Subcutaneous adipose tissue (tissue), 4 donors: ENCODE data around the gene HENMT1. TPM values are rescaled to one million over a fixed set of nuclear protein-coding genes. Genes with fewer than 3 reads are reported as not detected.

Source experiments
- total RNA-seq, 4 donors: library from RNA; depleted of rRNA; stranded (reverse); fragments of >200 nt; gene quantifications; one replicate each; pipeline ENCODE4 v1.1.0, GENCODE V29; 2016
- TF ChIP-seq, protein P1 (sequence below): fragments of 450-650 bp; IDR thresholded peaks from one replicate; pipeline ENCODE4 v1.5.1; 2016; ENCODE audit warnings: low read depth, mild to moderate bottlenecking, control low read depth, antibody characterized with exemption, moderate library complexity

The HENMT1 gene
- total RNA-seq, 4 donors from 2014 or later = 3.3 to 8.7 (median 6.2) TPM

DNA sequence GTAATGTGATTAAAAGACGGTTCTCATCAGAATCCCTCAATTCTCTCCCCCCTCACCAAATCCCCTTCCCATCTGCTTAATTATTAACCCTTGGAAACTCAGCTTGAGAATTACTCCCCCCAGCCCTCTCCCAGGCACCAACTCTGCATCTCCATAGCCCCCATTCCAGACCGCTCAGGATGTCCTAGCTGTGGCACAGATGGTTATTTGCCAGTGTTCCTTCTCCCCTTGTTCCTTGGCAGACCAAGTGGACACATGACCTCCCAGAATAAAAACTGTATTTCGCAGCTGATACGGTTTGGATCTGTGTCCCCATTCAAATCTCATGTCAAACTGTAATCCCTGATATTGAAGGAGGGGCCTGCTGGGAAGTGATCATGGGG is 14.6 kb downstream of the HENMT1 start:
- TF ChIP-seq, protein P1, sequence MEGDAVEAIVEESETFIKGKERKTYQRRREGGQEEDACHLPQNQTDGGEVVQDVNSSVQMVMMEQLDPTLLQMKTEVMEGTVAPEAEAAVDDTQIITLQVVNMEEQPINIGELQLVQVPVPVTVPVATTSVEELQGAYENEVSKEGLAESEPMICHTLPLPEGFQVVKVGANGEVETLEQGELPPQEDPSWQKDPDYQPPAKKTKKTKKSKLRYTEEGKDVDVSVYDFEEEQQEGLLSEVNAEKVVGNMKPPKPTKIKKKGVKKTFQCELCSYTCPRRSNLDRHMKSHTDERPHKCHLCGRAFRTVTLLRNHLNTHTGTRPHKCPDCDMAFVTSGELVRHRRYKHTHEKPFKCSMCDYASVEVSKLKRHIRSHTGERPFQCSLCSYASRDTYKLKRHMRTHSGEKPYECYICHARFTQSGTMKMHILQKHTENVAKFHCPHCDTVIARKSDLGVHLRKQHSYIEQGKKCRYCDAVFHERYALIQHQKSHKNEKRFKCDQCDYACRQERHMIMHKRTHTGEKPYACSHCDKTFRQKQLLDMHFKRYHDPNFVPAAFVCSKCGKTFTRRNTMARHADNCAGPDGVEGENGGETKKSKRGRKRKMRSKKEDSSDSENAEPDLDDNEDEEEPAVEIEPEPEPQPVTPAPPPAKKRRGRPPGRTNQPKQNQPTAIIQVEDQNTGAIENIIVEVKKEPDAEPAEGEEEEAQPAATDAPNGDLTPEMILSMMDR = no peak

DNA sequence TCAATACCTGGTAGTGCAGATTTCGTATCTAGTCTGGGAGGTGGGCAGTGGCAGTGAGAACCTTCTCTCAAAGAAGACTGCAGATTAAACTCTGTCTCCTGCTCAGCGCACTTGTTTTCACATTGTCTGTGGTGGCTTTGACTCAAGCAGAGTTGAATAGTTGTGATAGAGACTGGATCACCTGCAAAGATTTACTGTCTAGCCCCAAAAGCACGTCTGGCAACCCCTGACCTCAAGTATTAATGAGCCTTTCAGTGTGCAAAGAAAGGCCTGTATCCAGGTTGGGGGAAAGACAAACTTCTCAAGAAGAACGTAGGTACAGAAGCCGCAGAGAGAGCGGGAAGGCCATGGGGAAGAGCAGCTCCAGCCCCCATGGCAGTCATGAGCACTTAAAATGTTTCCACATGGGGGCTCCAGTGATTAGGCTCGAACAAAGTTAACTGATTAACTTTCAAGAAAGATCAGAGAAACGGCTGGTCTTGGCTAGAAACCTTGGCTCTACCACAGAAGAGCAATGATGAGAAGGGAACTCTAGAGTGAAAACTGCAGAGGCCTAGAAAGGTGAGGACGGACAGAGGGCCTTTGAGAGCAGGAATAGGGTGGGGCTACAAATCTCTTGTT is 15.2 kb downstream of the HENMT1 start:
- TF ChIP-seq, protein P1 = no peak

DNA sequence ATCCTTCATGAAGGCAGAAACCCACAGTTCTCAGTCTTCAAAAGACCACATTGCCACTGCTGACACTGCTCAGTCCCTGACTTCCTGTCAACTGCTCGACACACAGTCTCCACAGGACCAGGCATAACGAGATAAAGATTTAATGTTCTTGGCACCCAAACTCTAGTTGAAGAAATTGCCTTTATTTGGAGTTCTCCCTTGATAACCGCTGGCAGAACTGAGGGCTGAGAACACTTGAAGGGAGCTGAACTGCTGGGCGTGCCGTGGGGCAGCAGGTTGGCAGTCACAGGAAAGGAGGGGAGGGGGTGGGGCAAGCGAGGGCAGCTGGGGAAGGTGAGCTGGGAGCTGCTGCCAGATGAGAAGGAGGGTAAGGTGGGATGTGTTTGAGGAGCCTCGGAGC is 15.9 kb downstream of the HENMT1 start:
- TF ChIP-seq, protein P1 = no peak

DNA sequence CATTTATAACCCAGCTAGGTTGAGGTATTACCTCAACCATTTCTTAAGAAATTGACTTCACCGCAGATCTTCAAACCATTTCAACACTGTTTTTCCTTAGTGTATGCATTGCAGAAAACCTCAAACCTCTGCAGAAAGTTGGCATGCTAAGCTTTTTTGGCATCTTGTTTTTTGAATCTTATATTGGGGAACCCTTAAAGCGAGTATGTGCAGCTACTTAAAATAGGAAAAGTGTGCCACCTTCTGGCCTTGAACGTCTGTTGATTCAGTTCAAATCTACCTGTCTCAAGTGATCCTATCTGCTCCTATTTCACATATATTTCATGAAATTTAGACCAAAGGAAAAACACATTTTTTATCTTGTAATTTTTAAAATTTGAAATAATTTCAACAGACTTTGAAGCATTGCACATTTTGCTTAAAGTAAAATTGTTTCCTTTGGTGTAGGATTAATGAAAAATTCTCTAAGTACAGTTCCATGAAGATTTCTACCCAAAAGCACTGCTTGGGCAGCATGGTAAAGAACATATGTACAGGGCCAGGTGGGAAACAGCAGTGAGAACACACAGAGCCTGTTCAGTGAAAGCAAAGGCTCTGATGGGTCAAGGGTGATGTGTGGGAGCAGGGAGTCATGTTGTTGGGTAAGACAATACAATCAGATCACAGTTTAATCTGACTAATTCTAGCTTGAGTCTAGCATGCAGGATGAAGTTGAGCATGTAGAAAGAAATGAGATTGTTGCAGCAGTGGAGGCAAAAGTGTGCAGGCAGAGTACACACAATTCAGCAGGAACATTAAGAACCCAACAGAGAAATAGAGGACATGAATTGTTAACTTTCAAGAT is 17.2 kb downstream of the HENMT1 start:
- TF ChIP-seq, protein P1 = no peak

DNA sequence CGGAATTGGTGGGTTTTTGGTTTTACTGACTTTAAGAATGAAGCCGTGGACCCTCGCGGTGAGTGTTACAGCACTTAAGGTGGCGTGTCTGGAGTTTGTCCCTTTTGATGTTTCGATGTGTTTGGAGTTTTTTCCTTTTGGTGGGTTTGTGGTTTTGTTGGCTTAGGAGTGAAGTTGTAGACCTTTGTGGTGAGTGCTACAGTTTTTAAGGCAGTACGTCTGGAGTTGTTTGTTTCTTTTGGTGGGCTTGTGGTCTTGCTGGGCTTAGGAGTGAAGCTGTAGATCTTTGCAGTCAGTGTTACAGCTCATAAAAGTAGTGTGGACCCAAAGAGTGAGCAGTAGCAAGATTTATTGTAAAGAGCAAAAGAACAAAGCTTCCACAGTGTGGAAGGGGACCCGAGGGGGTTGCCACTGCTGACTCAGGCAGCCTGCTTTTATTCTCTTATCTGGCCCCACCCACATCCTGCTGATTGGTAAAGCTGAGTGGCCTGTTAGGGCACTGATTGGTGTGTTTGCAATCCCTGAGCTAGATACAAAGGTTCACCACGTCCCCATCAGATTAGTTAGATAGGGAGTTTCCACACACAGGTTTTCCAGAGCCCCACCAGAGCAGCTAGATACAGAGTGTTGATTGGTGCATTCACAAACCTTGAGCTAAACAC is 20.9 kb downstream of the HENMT1 start:
- TF ChIP-seq, protein P1 = no peak

DNA sequence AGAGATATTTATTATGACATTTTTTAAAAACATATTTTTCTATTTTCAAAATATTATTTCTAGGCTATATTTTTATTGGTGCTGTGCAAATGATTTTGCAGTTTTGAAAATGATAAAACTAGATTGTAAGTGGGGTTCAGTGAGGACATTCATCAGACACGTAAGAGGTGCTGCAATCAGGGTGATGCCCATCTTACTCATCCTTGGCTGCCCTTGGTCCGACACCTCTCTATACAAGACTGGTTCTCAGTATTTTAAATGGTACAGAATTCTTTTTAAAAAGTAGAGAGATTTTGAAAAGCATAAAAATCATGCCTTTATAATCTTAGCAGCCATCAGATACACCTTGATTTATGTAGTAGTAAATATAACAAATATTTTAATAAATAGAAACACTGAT is 24.0 kb downstream of the HENMT1 start:
- TF ChIP-seq, protein P1 = no peak

DNA sequence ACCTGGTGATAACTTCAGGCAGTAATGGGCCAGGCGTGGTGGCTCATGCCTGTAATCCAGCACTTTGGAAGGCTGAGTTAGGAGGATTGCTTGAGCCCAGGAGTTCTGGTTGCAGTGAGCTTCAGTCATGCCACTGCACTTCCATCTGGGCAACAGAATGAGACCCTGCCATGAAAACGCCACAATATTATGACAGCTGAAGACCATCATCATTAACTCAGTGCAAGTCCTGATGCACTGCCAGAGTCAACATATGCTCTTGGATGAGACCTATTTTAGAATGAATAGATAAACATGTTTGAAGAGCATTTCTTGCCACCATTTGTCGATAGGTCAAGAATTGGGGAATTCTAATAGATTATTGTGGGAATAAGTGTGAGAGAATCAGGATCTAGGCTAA is 26.4 kb downstream of the HENMT1 start:
- TF ChIP-seq, protein P1 = no peak
